Activated T-helper 1 cell treated with Interleukin-2 at 50 U/mL for 16 hours (primary cell): ENCODE data around the gene STX12.

Source experiments
- DNase-seq: peaks from one replicate; pipeline ENCODE4 v3.0.0-alpha.2; 2020; ENCODE audit warnings: low read depth

The STX12 gene

DNA sequence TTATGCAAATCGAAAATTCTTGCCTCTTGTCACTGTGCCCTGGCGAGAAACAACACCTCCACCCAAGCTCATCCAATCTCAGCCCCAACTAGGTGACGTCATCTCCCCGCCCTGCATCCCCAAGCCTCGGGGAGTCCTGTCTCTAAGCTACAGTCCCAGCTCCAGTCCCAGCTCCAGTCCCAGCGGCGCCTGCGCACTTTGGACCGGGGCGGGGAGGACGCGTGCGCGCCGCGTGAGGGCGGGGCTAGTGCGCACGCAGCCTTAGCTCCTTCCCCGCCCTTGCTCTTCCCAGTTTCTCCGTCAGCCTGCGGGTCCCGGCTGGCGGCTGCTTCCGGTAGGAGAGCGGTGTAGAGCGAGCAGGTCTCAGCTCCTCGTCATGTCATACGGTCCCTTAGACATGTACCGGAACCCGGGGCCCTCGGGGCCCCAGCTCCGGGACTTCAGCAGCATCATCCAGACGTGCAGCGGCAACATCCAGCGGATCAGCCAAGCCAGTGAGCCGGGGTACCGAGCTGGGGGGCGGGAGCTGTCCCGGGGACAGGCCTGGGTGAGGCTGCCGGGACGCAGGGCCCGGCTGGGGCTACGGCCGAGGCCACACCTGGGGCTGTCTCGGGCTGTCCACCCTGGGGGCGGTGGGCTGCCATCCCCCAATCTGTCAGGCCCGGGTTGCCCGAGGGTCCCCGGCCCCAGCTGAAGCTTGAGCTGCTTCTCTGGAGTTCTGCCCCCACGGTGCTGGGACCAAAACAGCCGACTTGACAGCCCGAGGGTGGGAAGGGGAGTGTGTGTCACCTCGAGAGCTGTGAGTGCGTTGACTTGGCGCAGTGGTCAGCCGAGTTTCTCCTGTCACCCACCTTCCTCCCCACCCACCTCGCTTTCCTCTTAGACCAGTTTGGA is at the start of gene STX12:
TSS of gene STX12 (plus strand) at position 288 of the 894 bp plus-strand sequence. CDS start at position 377, 89 bp downstream.
- peak; percentile 96 for DNase-seq

DNA sequence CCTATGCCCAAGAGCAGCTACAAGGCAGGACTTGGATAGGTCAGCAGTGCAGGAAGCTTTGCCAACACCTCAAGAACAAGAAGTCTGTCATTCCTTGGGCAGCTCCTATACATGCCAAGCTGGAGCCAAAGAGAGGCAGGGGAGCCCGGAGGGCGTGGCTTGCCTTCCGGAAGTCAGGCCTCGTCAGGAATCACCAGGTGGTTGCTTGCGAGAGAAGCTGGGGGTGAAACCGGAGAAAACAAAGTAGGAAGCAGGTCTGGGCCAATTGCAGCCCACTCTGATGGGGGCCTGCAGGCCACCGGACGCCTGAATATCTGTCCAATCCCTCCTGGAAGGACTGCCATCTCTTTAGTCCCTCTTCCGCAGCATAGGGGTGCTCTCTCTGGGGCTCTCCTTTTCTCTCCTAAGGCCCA is 48.1 kb upstream of the STX12 start:
- DNase-seq: no peak

DNA sequence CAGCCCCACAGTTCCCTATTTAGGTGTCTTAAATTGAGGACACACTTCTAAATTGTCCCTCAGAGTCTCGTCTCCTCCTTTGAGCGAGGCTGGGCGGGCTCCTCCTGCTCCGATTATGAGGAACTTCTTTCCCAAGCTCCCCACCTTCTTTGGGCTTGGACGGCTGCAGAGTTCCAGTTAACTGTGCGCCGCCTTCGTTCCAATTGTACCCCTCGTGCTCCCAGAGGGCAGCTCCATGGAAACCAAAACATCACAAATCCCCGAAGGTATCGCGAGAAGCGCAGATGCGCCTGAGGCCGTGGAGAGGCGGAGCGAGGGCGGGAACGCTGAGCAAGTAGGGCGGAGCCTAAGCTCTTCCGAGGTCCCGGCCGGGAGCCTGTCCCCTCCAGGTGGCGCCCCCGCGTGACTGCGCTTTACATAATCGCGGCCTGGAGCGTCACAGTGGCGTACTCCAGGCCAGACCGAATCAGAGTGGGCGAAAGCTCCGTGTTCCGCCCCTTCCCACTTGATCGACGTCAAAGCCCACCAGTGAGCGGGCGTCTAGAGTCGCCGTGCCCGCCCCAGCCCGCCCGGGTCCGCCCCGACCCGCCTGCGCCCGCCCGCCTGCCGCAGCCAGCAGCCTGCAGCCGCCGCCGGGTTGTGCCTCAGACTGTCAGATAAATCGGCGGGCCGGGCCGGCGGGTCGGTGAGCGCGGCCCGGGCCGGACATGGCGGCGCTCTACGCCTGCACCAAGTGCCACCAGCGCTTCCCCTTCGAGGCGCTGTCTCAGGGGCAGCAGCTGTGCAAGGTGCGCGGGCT is 47.4 kb upstream of the STX12 start, which contains the start of gene FAM76A:
TSS of gene FAM76A (plus strand) at position 588 of the 799 bp plus-strand sequence. CDS start at position 708, 120 bp downstream.
- peak; percentile 99 for DNase-seq

DNA sequence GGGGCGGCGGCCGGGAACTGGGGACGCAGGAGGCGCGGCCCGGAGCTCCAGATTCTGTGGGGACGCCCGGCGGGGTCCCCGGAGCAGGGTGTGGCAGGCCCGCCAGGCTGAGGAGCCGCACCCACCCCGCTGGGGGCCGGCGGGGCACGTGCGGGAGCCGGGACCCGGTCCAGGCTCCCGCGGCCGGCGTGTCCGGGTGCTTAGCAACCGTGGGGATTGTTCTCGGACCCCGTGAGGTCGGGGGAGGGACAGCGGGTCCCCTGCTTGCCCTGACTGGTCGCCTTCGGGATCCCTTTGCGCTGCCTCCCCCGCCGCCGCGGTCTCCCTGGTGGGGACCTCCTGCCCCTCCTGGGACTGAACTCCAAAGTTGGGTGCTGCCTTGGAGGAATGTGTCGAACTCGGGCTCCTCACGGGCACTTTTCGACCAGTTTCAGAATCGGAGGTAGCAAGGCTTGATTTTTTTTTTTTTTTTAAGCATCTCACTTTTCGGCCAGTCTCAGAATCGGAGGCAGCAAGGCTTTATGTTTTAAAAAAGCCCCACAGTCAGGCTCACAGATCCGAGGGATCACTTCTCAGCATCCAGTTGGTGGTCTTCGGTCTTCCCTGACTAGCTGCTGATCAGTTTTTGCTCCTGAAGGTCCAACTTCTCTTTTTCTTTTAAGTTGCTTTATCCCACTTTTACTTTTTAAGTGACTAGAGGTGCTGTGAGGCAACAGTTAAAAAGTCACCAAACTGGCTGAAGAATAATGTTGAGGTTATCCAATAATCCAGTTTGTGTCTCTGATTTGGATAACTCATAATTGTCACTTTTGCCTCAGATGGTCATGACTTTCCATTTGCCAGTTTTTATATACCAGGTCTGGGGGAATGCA is 46.6 kb upstream of the STX12 start:
- DNase-seq: peak; percentile 15

DNA sequence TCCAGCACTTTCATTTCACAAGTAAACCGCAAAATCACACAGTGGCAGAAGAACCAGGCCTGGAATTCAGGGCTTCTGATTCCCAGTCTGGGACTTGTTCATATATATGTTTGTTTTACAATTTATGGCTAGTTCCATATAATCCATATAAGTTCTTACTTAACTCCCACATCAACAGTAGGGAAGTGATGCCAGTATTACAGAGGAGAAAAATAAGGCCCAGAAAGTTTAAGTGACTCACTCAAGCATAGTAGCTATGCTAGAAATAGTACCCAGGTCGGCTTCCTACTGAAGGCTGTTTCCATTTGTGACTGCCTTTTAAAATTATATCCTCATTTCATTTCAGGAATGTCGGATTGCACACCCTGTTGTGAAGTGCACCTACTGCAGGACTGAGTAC is 45.9 kb upstream of the STX12 start:
- no peak for DNase-seq

DNA sequence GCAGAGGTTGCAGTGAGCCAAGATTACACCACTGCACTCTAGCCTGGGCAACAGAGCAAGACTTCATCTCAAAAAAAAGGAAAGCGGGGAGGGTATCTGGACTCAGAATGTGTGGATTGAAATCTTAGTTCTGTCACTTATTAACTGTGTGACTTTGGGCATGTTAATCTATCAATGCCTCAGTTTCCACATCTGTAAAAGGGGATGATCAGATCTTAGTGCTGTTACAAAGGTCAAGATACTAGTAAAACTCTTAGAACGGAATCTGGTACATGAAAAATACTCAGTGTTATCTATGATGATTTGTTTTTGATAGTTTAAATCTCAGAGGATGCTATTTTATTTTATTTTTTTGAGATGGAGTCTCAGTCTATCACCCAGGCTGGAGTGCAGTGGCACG is 36.8 kb upstream of the STX12 start:
- DNase-seq: no peak

DNA sequence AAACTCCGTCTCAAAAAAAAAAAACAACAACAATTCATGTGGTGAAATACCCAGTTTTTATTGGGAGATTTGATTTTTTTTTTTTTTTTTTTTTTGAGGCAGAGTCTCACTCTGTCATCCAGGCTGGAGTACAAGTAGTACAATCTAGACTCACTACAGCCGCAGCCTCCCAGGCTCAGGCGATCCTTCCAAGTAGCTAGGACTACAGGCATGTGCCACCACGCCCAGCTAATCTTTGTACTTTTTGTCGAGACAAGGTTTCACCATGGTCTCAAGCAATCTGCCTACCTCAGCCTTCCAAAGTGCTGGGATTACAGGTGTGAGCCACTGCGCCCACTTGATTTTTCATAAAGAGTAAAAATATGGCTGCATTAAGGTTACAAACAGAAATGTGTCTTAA is 31.9 kb upstream of the STX12 start:
- no peak for DNase-seq

DNA sequence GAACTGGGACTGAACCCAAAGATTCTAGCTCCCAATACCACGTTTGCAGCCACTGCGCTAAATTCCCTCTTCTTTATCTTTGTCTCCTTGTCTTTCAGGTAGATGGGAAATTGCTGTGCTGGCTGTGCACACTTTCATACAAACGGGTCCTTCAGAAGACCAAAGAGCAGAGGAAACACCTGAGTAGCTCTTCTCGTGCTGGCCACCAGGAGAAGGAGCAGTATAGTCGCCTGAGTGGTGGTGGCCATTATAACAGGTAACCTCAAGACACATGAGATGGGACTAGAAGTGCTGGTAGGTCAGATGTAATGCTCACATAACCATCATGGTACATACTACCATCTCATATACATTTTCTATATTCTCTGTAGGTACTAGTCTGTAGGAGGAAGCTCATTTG is 28.5 kb upstream of the STX12 start:
- DNase-seq: no peak

DNA sequence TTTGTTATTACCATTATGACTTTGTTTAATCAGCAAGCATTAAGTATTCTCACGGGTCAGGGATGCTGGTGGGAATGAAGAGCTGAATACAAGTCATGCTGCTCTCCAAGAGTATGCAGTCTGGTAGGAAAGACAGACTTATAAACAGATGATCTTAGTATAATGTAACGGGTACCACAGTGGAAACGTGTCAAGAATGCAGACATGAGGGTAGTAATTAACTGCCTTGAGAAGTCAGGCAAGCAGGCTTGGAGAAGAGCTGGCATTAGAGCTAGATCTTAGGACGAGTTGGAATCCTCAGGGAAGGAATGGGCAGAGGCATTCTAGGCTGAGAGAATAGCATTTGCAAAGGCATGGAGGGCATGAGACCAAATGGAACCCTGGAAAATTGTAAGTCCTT is 27.6 kb upstream of the STX12 start:
- DNase-seq: no peak

DNA sequence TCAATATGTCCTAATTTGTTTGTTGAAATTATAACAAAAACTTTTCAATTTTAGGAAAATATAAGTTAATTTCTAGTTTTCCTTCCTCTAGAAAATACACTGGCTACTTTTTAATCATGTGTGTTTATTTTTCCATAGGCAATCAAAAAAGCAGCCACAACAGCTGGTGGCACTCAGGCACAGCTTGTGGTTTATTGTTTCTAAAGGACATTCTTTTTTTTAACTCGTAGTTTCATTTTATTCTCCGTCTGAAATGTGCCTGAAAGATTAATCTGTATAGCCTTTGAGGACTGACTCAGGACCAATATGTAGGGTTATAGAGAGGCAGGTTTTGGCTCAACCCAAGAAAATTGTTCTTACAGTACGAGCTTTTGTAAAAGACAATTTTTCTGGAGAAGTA is 20.7 kb upstream of the STX12 start:
- no peak for DNase-seq

DNA sequence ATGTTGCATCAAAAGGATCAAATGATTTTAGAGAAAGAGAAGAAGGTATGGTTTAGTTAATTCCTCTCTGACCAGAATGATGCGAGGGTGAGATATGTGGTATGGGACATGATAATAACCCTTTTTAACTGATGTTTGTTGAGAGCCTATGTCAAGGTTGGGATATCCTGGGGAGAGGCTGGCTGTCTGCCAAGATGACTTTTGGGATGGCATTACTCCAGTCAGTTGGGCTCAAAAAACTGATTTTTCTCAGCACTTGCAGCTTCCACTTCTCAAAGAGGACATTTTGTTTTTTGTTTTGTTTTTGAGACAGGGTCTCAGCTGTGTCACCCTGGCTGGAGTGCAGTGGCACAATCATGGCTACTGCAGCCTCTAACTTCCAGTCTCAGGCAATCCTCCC is 17.7 kb upstream of the STX12 start:
- DNase-seq: no peak

DNA sequence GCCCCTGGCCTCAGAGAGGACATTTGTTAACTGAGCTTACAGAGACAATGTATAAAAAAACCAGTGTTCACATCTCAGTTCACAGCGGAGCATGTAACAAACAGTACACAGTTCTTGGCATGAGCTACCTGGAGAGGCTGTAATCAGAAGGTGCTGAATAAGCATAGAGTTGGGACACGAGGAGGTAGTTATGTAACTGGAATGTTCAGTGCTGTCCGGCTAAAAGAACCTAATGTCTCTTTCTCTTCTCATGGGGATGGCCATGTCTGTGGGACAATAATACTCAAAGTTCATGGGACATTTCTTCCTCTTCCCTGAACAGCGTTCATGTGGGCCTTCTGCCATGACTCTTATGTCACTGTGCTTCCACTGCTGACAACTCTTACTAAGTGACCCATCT is 17.2 kb upstream of the STX12 start:
- DNase-seq: no peak

DNA sequence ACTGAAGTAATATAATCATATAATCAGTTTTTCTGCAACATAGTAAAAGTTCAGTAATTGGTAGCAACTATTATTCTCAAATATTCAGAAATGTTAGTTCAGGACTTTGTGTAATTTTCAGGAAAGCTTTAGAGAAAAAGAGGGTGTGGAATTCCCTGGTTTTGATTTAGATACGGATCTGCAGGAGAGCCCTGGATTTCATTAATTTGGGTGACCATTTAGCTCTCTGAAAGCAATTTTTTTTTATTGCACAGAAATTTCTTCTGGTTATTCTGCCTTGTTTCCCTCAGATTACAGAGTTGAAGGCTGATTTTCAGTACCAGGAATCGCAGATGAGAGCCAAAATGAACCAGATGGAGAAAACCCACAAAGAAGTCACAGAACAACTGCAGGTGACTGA is 13.8 kb upstream of the STX12 start:
- DNase-seq: no peak

DNA sequence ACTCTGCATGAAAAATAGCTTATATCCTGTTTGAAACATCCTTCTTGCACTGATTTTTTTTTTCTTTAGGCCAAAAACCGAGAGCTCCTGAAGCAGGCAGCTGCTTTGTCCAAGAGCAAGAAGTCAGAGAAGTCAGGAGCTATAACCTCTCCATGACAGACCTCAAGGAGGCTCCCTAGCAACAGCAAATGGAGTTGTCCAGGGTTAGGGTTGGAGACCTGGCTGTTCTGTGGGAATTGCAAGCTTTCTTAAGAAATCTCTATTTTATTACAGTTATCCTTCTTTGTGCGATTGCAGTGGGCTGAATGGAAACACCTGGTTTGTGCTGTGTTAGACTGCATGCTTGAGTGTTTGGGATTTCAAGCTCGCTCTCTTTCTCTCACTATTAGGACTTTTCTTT is 12.6 kb upstream of the STX12 start:
- DNase-seq: no peak

DNA sequence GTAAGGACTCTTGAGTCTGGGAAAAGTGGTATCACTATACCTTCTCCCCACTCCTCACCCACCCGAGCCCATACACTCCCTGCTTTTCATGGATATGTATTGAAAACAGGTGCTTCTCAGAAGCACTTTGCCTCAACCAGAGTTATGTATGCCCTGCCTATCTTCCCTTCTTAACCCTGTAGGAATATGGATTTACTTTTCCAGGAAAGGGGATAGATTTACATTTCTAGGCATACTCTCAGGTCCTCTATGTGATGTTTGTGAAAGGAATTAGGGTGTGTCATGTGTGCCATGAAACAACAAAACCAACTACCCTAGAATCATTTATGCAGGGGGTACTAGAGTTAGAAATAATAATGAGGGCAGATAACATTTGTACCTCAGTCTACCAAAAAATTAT is 11.0 kb upstream of the STX12 start:
- no peak for DNase-seq

DNA sequence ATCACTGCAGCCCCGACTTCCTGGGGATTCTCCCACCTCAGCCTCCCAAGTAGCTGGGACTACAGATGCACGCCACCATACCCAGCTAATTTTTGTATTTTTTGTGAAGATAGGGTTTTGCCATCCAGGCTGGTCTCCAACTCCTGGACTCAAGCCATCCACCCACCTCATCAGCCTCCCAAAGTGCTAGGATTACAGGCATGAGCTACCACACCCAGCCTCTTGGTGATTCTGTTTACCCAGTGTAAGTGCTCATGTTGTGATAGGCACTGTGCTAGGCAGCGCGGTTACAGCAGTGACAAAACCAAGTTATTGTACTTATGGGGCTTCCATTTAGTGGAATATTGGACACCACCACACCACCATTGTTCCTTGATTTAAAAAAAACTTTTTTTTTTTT is 9.7 kb upstream of the STX12 start:
- no peak for DNase-seq

DNA sequence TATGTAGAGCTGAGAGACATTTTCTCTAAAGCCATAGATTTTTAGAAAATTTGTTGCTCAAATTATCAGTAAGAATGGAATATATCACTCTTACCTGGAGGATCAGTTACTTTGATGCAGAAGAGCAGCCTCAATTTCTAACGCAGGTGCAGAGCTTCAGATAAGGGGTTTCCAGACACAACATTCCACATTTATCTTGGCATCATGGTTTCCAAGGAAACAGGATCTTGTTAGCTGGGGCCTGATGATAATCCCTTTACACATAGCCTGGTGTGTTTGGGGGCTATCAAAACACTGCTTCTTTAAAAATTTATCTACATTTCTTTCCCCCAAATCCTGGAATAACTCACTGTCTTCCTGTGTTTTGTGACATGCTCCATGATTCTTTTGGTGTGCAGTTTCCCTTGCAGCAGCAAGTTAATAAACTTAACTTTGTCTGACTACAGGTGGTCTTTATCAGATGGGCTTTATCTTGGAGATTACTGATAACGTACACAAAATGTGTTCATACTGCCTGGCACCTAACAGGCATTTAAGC is 2.7 kb upstream of the STX12 start:
- no peak for DNase-seq

DNA sequence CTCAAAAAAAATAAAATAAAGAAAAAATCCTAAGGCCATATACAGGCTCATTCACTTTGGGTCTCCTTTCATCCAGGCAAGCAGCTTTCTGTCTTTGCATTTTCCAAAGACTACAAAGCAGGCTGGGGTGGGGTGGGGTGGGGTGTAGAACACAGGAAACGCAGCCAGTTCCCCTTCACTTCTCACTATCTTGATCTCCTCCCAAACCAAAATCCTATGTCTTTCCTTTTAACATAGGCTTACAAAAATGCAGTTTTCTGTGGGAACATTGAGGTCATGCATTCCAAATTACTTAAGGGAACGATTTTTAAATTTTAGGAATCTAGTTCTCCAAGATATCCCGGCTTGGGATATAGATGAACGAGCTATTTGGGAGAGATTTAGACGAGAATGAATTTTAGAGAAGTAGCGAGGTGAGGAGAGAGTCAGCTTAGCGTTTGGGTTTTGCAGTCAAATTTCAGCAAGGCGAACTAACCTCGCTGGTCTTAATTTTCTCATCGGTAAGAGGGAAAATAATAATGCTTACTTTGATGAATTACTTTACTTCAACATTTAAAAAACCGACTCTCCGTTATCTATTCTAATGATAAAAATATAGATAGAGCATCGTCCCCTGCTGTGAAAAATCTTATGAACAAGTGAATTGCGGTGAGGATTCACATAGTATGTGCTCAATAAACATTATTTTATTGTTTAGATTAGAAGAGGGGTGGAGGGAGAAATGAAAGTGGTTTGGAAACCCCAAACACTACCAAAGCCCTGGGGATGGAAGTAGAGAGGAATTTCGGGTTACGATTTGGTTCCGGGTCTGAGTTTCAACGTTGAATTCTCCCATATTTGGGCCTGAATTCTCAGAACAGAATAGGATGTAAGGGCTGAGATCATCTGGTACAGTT is 735 bp upstream of the STX12 start:
- no peak for DNase-seq

DNA sequence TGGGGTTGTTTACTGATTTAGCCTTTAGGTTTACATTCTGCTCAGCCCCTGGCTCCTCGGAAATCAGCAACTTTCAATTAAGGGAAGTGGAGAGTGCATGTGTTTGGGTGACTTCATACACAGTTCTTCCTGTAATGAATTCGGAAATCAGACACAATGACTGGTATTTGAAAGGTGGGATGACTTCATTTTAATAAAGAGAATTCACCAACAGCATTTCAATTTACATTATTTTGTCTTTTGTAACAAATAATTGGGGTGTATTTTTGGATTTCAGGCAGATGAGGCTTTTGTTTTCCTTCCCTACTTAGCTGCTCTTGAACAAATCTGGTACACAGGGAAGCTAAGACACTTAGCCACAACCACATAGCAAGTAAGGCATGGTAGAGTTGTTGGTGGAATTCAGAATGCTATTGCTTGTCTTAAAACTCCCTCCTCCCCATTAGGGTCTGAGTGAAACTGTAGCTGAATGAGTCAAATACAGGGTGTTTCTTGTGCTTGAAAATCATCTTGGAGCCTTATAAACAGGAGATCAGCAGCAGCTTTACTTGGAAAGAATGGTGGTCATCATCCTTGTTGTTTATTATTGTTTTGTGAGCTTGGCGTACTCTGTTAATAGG is 917 bp downstream of the STX12 start:
- no peak for DNase-seq

DNA sequence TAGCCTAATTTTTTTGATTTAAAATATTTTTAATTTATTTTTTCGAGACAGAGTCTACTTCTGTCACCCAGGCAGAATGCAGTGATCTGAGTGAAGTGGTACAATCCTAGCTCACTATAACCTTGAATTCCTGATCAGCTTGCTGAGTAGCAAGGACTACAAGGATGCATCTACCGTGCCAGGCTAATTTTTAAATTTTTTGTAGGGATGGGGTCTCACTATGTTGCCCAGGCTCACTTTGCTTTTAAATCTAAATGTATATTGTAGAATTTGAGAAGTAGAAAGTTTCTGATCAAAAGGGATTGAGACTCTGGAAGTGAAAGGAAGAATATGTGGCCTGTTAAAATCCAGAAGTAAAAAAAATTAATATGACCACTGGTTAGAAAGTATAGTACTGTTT is 1.6 kb downstream of the STX12 start:
- no peak for DNase-seq
